Panc1 (cell line): ENCODE results near the gene MSANTD2.

Source experiments
- CTCF ChIP-seq: fragments of 450-650 bp; IDR thresholded peaks from 2 replicates; pipeline ENCODE4 v1.5.1; 2017; ENCODE audit warnings: mild to moderate bottlenecking
- POLR2AphosphoS5 ChIP-seq: IDR thresholded peaks from 2 replicates; pipeline ENCODE4 v1.6.1; 2012; ENCODE audit warnings: mild to moderate bottlenecking, low read depth, low read length, moderate library complexity
- REST ChIP-seq, 2 experiments: IDR thresholded peaks; 2 replicates each; pipeline ENCODE4 v1.6.1; 2011 to 2012; ENCODE audit warnings: low read depth in 2 of 2, control low read depth in 1 of 2, low read length in 1 of 2, mild to moderate bottlenecking in 1 of 2, moderate library complexity in 1 of 2; ENCODE audit not compliant: insufficient read depth in 1 of 2
- SIN3A ChIP-seq: IDR thresholded peaks from 2 replicates; pipeline ENCODE4 v1.6.1; 2012; ENCODE audit warnings: low read depth, mild to moderate bottlenecking, low read length, moderate library complexity, borderline replicate concordance; ENCODE audit not compliant: insufficient read depth

- TF ChIP-seq POLR2AphosphoS5 (no peak), SIN3A (no peak), REST (IDR thresholded peaks at IDR 0.05; ENCODE audit: insufficient read depth in 1 of 2, low read depth in 2 of 2, low read length in 1 of 2) (no peak), CTCF (no peak)
Measured at GRCh38 chr11:124830749-124831148, 30.5 kb upstream of the MSANTD2 start.
